Activated CD4-positive, alpha-beta T cell treated with anti-CD3 and anti-CD28 coated beads, Interleukin-2, Interleukin-6, amounts not matched to agents 100 ng/mL and 50 ng/mL, durations not matched to agents 16 hours and 8 hours (primary cell): ENCODE data around the gene ARHGAP35.
"Not testable (repeated sequence)": the region's sequence is repeated elsewhere in the genome, so short reads cannot be mapped to it uniquely, and the experiment has no call there.

ENCODE experiments used
- DNase-seq: peaks from one replicate; pipeline ENCODE4 v3.0.0-alpha.2; 2020

The ARHGAP35 gene

DNA sequence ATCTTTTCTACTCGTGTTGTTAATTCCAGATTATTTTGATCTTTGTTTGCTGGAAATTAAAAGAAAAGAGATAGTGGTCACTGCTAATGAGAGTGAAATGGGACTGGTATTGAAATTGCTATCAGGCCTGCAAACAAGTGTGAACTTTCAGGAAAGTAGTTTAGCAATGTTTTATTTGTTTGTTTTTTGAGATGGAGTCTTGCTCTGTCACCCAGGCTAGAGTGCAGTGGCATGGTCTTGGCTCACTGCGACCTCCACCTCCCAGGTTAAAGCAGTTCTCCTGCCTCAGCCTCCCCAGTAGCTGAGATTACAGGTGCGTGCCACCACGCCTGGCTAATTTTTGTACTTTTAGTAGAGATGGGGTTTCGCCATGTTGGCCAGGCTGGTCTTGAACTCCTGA lies 10.4 kb downstream of the ARHGAP35 start:
- DNase-seq: not testable (repeated sequence)

- DNase-seq: no peak
Observed at GRCh38 chr19:46872967-46873366, 12.2 kb downstream of the ARHGAP35 start.

- no peak for DNase-seq
Observed at GRCh38 chr19:46875234-46875633, 14.4 kb downstream of the ARHGAP35 start.

- DNase-seq: no peak
Observed at GRCh38 chr19:46875657-46876056, 14.9 kb downstream of the ARHGAP35 start.

- DNase-seq: no peak
Observed at GRCh38 chr19:46878613-46879375, 18.0 kb downstream of the ARHGAP35 start.

DNA sequence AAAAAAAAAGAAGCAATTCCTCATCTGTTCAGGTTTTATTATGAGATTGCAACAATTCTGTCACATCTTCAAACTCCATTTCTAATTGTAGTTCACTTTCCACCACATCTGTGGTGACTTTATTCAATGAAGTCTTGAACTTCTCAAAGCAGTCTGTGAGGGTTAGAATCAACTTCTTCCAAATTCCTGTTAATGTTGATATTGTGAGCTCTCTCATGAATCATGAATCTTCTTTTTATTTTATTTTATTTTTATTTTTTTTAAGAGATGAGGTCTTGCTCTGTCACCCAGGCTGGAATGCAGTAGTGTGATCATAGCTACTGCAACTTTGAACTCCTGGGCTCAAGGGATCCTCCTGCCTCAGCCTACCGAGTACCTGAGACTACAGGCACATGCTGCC lies 19.6 kb downstream of the ARHGAP35 start:
- no peak for DNase-seq

GRCh38 chr19:46881092-46881491 lies 20.3 kb downstream of the ARHGAP35 start:
- no peak for DNase-seq

DNA sequence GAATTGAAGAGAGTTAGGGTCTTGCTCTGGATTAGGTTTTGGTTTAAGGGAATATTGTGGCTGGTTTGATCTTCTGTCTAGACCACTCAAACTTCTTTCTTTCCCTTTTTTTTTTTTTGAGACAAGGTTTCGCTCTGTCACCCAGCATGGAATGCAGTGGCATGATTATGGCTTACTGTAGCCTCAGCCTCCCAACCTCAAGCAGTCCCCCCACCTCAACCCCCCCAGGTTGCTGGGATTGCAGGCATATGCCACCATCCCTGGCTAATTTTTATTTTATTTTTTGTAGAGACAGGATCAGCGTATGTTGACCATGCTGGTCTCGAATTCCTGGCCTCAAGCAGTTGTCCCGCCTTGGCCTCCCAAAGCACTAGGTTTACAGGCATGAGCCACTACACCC lies 21.2 kb downstream of the ARHGAP35 start:
- no peak for DNase-seq

GRCh38 chr19:46882751-46883150 lies 22.0 kb downstream of the ARHGAP35 start:
- not testable (repeated sequence) for DNase-seq

DNA sequence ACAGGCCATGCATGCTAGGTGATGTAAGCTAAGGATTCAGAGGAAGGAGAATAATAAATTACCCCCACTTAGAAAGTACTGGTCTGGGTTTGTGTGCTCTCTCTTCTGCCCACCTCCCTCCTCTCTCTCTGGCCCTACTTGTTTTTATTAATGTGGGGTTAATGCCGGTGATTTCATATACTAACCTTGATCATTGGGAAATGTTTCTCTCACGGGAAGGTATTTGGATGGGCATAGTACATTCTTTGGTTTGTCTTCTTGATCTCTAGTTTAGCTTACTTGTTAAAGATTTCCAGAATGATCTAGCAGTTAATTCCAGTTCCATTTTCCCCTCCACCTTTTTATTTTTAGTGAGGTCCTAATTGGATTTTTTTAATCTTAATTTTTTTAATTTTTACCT lies 24.6 kb downstream of the ARHGAP35 start:
- DNase-seq: no peak

DNA sequence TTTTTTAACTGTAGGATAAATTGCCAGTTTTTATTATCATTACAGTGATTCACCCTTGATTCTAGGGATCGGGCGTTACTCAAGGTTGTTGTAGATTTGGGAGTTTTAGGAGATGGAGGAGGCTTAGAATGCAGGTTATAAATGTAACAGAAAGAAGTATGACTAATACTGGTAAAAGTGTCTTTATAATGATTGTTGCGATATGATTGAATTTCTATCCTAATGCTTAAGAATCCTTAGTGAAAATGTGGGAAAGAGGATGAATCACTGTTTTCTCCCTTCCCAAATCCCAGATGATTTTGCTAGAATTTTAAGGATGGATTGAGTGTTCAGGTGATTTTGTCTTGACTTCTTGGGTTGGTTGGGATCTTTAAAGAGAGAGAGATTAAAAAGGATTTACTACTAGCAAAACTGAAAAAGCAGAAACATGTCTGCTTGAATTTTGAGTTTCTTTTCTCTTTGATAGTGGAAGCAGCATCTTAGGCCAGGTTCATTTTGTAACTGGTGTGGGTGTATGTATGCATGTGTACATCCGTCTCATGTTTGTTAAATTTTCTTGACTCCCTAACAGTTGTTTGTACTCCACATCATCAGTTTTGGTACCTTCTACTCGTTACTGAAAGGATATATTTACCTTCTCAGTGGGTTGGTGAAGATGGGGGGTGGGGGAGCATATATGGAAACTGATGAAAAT lies 25.9 kb downstream of the ARHGAP35 start:
- no peak for DNase-seq

DNA sequence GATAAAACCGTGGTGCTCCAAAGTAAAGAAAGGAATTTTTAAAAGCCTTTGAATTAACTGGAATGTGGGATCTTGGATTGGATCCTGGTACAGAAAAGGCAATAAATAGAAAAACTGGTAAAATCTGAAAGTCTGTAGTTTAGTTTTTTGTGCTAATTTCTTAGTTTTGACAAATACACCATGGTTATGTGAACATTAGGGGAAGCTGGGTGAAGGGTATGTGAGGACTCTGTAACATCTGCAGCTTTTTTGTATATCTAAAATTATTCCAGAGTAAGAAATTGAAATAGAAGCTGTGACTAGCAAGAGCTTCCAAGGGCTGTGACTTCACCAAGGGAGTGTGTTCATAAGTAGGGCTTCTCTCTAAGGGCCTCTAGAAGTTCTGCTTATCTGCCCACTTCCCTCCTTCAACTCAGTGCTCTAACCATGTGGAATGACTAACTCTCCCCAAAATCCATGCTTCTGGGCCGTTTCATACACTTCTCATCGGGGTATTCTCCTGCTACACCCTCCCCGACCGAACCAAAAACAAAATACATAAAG lies 26.5 kb downstream of the ARHGAP35 start:
- DNase-seq: no peak

DNA sequence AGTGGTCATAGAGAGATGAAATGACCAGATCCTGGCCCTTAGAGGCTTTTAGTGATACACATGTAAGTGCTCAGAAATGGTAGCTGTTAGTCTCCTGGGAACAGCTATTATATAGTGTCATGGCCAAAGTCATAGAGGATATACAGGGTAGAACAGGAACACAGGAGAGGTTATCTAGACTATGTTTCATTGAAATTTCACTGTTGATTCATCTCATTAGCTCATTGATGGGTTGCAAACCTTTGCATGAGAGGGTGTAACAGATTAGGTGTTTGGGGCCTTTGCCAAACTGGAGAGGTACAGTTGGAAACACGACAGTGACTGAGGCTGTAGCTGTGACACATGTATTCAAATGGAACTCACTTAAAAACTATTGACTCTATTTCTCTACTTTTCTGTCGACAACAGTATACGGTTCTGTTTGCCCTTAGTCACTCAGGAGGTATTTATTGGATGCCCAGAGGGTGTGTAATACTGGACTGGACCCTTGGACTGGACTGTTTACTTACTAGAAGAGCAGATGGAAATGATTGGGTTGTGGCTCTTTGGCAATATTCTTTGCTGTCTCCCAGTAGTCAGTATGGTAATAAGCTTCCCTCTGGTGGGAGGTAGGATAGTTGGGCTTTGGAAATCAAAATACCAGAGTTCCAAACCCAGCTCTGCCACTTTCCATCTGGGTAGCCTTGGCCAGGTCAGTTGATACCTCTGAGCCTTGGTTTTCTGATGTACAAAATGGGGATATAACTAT lies 29.8 kb downstream of the ARHGAP35 start:
- DNase-seq: no peak

DNA sequence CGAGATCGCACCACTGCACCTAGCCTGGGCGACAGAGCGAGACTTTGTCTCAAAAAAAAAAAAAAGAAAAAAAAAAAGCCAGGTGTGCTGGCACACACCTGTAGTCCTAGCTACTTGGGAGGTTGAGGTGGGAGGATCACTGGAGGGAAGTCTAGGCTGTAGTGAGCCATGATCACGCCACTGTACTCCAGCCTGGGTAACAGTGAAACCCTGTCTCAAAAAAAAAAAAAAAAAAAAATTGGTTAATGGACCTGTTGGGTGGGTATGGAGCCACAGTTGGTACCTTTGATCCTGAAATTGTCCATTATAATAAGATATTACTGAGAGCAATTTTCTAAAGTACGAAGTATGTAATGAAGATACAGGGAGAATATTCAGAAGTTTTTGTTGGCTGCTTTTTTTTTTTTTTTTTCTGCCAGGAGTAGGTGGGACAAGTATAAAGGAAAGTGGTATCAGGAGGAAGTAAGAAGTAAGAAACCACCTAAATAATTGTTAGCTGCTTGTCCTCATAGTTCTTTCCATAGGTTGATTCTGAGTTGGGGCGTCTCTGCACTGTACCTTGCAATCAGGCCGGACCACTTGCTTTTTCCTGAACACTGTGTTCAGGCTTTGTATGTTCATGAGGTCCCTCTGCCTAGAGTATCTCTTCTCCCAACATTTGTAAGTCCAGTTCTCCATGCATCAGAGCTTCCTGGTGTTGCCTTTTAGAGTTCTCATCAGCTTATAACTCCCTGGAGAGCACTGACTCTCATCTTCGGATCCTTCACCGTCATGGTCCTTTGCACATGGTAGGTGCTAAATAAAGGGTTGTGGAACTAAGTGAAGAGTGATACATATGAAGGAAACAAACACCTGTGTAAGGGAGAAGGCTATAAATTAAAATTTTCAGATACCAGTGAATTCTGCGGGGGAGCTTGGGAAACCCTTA lies 31.7 kb downstream of the ARHGAP35 start:
- no peak for DNase-seq

DNA sequence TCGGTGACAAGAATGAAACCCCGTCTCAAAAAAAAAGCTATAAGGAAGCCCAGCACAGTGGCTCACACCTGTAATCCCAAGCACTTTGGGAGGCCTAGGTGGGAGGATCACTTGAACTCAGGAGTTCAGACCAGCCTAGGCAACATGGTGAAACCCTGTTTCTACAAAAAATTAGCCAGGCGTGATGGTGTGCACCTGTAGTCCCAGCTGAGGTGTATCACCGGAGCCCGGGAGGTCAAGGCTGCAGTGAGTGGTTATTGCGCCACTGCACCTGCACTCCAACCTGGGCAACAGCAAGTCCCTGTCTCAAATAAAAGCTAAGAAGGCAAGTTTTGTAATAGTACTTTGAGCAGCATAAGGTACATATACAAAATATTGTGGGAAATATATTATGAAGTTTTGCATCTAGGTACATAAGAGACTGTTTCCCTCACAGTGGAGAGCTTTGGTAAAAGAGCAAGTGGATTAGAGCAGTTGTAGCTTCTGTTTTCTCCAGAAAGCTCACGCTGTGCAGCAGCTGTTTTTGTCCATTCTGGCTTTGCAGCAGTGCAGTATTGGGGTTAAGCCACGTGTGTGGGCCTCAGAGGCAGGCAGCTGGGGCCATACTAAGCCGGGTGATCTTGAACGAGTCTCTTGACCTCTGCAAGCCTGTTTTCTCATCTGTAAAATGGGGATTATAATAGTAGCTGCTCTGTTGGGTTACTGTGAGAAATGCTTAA lies 35.4 kb downstream of the ARHGAP35 start:
- DNase-seq: no peak

GRCh38 chr19:46898731-46899130 lies 37.9 kb downstream of the ARHGAP35 start:
- DNase-seq: no peak

GRCh38 chr19:46900341-46900740 lies 39.5 kb downstream of the ARHGAP35 start:
- DNase-seq: no peak

DNA sequence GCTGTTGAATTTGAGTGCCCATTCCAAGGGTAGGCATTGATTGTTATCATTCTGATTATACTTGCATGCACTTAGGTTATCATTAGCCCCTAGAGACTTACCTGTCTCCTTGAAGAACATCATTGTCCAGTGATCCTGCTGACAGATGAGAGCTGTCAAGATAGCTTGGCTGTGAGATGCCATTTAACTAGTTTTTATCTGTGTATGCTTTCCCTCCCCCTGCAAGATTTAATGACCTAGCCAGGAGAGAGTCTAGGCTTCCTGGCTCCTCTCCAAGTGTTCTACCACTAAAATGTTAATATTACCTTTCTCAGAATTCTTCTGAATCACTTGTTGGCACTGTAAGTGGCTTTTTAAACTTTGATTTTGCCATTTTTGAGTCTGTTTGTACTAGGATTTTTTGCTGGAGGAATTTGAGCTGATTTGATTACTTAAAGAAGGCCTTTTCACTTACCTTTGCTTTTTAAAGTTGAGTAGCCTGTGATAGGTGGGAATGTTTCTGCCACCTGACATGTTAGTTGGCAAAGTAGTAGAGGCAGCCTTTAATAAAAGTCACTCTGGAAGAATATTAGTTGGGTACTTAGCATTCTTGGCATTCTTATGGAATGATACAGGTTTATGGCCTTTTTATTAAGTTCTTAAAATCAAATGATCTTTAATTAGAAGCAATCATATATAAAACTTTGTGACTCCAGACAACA lies 41.1 kb downstream of the ARHGAP35 start:
- DNase-seq: no peak

GRCh38 chr19:46902402-46902766 lies 41.6 kb downstream of the ARHGAP35 start:
- DNase-seq: no peak

DNA sequence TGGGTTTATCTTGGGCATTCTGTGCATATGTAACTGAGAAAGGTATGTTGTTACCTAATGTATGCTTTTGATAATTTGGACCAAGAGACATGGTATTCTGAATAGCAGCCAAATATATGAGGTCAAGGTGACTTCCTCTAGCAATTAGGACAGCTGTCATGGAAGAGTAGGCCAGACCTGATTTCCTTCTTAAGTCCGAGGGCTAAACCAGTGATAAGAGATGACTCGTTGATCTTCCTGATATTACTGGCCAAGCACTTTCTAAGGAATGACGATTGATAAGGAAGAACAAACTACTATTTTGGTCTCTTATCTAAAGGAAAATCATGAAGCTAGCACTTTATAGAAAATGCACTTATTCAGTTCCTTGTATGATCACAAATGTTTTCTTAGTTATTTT lies 42.7 kb downstream of the ARHGAP35 start:
- DNase-seq: no peak
